ENCODE measurements around the gene NID1.
"Not testable (repeated sequence)": the region's sequence is repeated elsewhere in the genome, so short reads cannot be mapped to it uniquely, and the experiment has no call there.

The NID1 gene

GRCh38 chr1:235933017-235933765, 131.7 kb downstream of the NID1 start:
- DNase-seq (ENCODE audit: low read depth) = no peak

- DNase-seq (ENCODE audit: low read depth) = no peak
These were observed 132.8 kb downstream of the NID1 start for GRCh38 chr1:235932090-235932510.

GRCh38 chr1:235931171-235931738, 133.6 kb downstream of the NID1 start:
- DNase-seq (ENCODE audit: low read depth) = no peak

- no peak for DNase-seq (ENCODE audit: low read depth)
These were observed 134.3 kb downstream of the NID1 start for GRCh38 chr1:235930543-235930942.

- DNase-seq (ENCODE audit: low read depth) = no peak
These were observed 135.7 kb downstream of the NID1 start for GRCh38 chr1:235929216-235929615.

GRCh38 chr1:235928197-235928596, 136.7 kb downstream of the NID1 start:
- DNase-seq (ENCODE audit: low read depth) = no peak

GRCh38 chr1:235927551-235927950, 137.3 kb downstream of the NID1 start:
- DNase-seq (ENCODE audit: low read depth) = not testable (repeated sequence)

All from activated T-helper 9 cell treated with anti-CD3 and anti-CD28 coated beads, Interleukin-2, amount 50 U/mL, for 16 hours (primary cell).